H1 (cell line): ENCODE data around the gene DNAI2. TPM values are rescaled to one million over a fixed set of nuclear protein-coding genes. Genes with fewer than 3 reads are reported as not detected.
A peak's percentile ranks its signal among the peaks of the same experiment; 100 is the strongest.

Experiments used
- CBX5 ChIP-seq: fragments of 300-800, 300-1000 bp; sonication (generic); IDR thresholded peaks from 2 replicates; pipeline ENCODE4 v1.7.1; 2016; ENCODE audit warnings: antibody characterized with exemption, low read length, low read depth
- CHD7 ChIP-seq: fragments of 300-600 bp; sonication (generic); IDR thresholded peaks from 2 replicates; pipeline ENCODE4 v1.7.1; 2012; ENCODE audit warnings: low read length, moderate library complexity, mild to moderate bottlenecking, inconsistent platforms; ENCODE audit not compliant: insufficient replicate concordance
- KDM4A ChIP-seq: IDR thresholded peaks from one replicate; pipeline ENCODE4 v1.7.1; 2012; ENCODE audit warnings: low read depth, mild to moderate bottlenecking, moderate library complexity, low read length, inconsistent platforms; ENCODE audit not compliant: severe bottlenecking
- POLR2AphosphoS5 ChIP-seq: IDR thresholded peaks from 2 replicates; pipeline ENCODE4 v1.6.1; 2011; ENCODE audit warnings: low read depth, low read length
- RAD21 ChIP-seq, 2 experiments: IDR thresholded peaks in 1 of 2; conservative IDR thresholded peaks in 1 of 2; 2 replicates each; pipeline ENCODE4 v1.6.1; 2011; ENCODE audit warnings: low read depth in 2 of 2, low read length in 2 of 2, improper control_type of control experiment in 1 of 2, inconsistent platforms in 1 of 2, mild to moderate bottlenecking in 1 of 2, moderate library complexity in 1 of 2
- SIN3A ChIP-seq, 2 experiments: IDR thresholded peaks in 1 of 2; conservative IDR thresholded peaks in 1 of 2; 2 replicates each; pipeline ENCODE4 v1.6.1; 2011 to 2012; ENCODE audit warnings: low read length in 2 of 2, improper control_type of control experiment in 1 of 2, low read depth in 1 of 2, mild to moderate bottlenecking in 1 of 2
- TEAD4 ChIP-seq: IDR thresholded peaks from 2 replicates; pipeline ENCODE4 v1.6.1; 2012; ENCODE audit warnings: low read depth, low read length, inconsistent platforms, mixed read lengths
- ZNF274 ChIP-seq: IDR thresholded peaks from 2 replicates; pipeline ENCODE4 v1.7.0; 2012; ENCODE audit warnings: low read length, borderline replicate concordance; ENCODE audit errors: extremely low read depth
- polyA plus RNA-seq, 7 experiments: library from polyadenylated mRNA; depleted of rRNA in 3 of 7; stranded (reverse) in 5 of 7; unstranded in 2 of 7; fragments of >200 nt in 5 of 7; fragments of 200-250 nt in 2 of 7; gene quantifications; 1 replicate in 5 of 7; 2 replicates in 1 of 7; 4 replicates in 1 of 7; pipeline versions ENCODE4 v1.2.1 to v1.2.3, GENCODE V29; 2011 to 2013; ENCODE audit warnings: missing spikeins in 2 of 7, mixed read lengths in 2 of 7
- total RNA-seq: library from RNA; stranded (reverse); fragmentation: NEBNext Ultra II Directional; extraction: Animal tissue kit (Norgen Biotek cat#: 25700); gene quantifications from 2 replicates; pipeline ENCODE4 v1.2.1, GENCODE V29; 2021

Gene DNAI2
- total and polyA plus RNA-seq, 2 of the 8 experiments (the other 6 are each of a cell fraction or from before 2014, with no cell fraction given): 0.08 to 0.15 TPM

- no peak for TF ChIP-seq KDM4A
- no peak for TF ChIP-seq ZNF274
- TF ChIP-seq CBX5: no peak
- peak; percentile 43 to 70; a peak in 3 of 4 replicates for TF ChIP-seq RAD21 (IDR thresholded peaks at IDR 0.05 in 1 of 2, conservative IDR thresholded peaks at IDR 0.05 in 1 of 2; ENCODE audit: low read depth in 2 of 2, low read length in 2 of 2)
- no peak for TF ChIP-seq CHD7
- 0 out of 4 replicates have a peak, but pooled peaks of 1 of the 2 experiments have one; percentile 42 for TF ChIP-seq SIN3A (conservative IDR thresholded peaks at IDR 0.05 in 1 of 2, IDR thresholded peaks at IDR 0.05 in 1 of 2; ENCODE audit: low read depth in 1 of 2, low read length in 2 of 2)
- no peak for TF ChIP-seq POLR2AphosphoS5
- TF ChIP-seq TEAD4: no peak
These were observed 22.5 kb downstream of the DNAI2 start (continued) for GRCh38 chr17:74296548-74296936.
